EL (cell line): ENCODE results near the gene AIP.

Source experiments
- DNase-seq: peaks from one replicate; pipeline ENCODE4 v3.0.0-alpha.2; 2016

Gene AIP

DNA sequence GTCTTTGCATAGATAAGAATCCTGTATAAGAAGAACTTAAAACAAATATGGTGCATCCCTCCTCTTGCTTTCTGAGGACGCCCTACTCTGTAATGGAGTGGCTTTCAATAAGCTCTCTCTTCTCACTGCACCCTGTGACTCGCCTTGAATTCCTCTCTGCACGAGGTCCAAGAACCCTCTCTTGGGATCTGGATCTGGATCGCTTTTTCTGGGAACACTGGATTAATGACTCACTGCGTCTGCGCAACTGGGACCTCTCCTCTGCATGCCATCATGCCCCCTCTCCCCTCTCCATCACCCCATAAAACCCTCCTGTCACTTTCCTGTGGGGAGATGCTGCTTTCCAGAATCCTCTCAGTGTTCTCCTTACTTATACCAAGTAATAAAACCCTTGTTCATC, 55.5 kb downstream of the AIP start:
- DNase-seq: peak; percentile 23

DNA sequence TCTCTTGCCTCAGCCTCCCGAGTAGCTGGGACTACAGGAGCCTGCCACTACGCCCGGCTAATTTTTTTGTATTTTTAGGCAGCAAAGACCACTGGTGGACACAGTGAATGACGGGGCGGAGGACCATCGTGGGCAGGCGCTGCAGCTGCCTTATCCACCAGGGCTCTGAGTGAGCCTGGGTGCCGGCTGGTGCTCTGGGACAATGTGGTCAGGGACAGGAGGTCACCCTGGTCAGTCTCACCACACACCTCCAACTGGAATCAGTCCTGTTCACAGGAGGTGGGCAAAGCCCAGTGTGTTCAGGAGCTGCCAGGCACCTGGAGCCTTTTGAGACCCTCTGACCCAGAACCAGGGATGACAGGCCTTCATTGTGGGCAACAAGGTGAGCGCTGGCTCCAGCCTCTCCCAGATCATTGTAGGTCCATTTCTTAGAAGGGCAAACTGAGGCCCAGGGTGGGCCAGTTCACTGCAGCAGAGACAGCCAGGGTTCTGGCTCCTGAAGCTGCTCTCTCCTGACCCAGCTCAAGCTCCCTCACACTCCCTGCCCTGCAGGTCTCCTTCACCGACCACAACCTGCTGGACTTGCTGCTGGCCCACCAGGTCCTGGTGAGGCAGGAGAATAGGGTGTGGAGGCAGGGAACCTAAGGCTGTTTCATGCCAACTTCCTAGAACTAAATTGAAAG, 56.1 kb downstream of the AIP start:
- no peak for DNase-seq

DNA sequence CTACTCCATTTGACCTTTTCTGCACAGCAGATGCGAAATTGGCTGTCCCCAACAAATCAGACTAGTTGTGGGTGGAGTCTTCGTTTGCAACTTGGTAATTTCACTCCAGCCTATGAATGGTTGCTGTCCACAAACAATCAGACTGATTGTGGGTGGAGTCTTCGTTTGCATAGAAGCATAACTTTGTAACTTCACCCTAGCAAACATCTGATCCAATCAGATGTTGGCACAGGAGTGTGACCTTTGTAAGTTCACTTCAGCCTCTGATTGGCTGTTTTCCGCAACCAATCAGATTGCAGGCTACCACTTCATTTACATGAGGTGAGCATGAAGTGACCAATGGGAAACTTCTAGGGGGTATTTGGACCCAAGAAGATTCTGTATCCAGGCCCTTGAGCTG, 56.7 kb downstream of the AIP start:
- DNase-seq: no peak
